HG03442 (cell line): ENCODE measurements around the gene SNX9.
A peak's percentile ranks its signal among the peaks of the same experiment; 100 is the strongest.

ENCODE experiments used
- ATAC-seq: cut with Tn5 transposase; IDR thresholded peaks from one replicate; pipeline ENCODE4 v1.9.1; 2021; ENCODE audit warnings: mild to moderate bottlenecking, moderate library complexity; ENCODE audit not compliant: unreplicated experiment

SNX9 gene

GRCh38 chr6:157989541-157990289 is 166.7 kb downstream of the SNX9 start:
- ATAC-seq = no peak

GRCh38 chr6:157990321-157991066 is 167.4 kb downstream of the SNX9 start:
- ATAC-seq = peak; percentile 68

GRCh38 chr6:157991067-157991432 is 168.0 kb downstream of the SNX9 start:
- no peak for ATAC-seq

GRCh38 chr6:157993076-157993475 is 170.0 kb downstream of the SNX9 start:
- ATAC-seq = no peak

- ATAC-seq = no peak
Measured at GRCh38 chr6:157994125-157994795, 171.2 kb downstream of the SNX9 start.
